ENCODE data around the gene PADI4.

DNA sequence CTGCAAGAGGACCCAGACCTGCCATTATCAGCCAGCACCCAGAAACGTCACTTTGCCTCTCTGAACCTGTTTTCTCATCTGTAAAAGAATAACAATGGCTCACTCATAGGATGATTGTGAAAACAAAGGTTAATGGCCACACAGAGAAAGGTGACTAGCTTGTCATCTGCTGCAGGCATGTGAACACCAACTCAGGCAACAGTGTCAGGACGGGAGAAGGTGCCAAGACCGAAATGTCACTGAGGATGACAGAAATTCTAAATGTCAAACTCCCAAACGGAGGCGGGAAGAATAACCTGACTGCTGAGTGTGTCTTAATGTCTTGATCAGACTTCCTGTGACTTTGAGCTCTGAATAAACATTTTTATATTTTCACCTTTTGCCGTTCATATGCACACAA, 10.3 kb downstream of the PADI4 start:
- no peak for TF ChIP-seq POLR2A (IDR thresholded peaks at IDR 0.05; ENCODE audit: low read depth, low read length)
- TF ChIP-seq POLR2AphosphoS5 (IDR thresholded peaks at IDR 0.05; ENCODE audit: low read depth, low read length): no peak
- no peak for TF ChIP-seq TAF1 (IDR thresholded peaks at IDR 0.05; ENCODE audit: borderline replicate concordance, low read depth, low read length)
